Left lung (tissue), 10 donors: ENCODE results near the gene EML6. TPM values are rescaled to one million over a fixed set of nuclear protein-coding genes. Genes with fewer than 3 reads are reported as not detected.

Experiments used
- ATAC-seq: fragments of 200-7000 bp; cut with Tn5 transposase; one replicate; pipeline ENCODE4 v1.9.1; 2020; ENCODE audit warnings: moderate library complexity
- DNase-seq, 4 donors: peaks; one replicate each; pipeline ENCODE4 v3.0.0-alpha.2; 2013 to 2020
- H3K27ac ChIP-seq, 2 donors: fragments of 200-600 bp; sonication (generic) in 1 of 2; one replicate each; pipeline versions ENCODE4 v1.5.0 to v1.8.0; 2020 to 2021
- H3K27me3 ChIP-seq, 2 donors: fragments of 200-600 bp; sonication (generic) in 1 of 2; one replicate each; pipeline versions ENCODE4 v1.5.0 to v1.8.0; 2020 to 2021
- H3K36me3 ChIP-seq, 2 donors: fragments of 200-600 bp; sonication (generic) in 1 of 2; one replicate each; pipeline versions ENCODE4 v1.5.0 to v1.8.0; 2020 to 2021
- H3K4me1 ChIP-seq, 2 donors: fragments of 200-600 bp; one replicate each; pipeline ENCODE4 v1.8.0; 2021
- H3K4me3 ChIP-seq, 2 donors: fragments of 200-600 bp; sonication (generic) in 1 of 2; one replicate each; pipeline versions ENCODE4 v1.5.0 to v1.8.0; 2020 to 2021; ENCODE audit warnings: mild to moderate bottlenecking in 1 of 2
- H3K9me3 ChIP-seq, 2 donors: fragments of 200-600 bp; sonication (generic) in 1 of 2; one replicate each; pipeline versions ENCODE4 v1.5.0 to v1.8.0; 2020 to 2021
- CTCF ChIP-seq, 2 donors: fragments of 200-600 bp; sonication (generic) in 1 of 2; IDR thresholded peaks; one replicate each; pipeline versions ENCODE4 v1.5.0 to v1.8.0; 2021; ENCODE audit warnings: antibody characterized with exemption in 2 of 2
- intact Hi-C, 2 donors: fragments of 100-400 bp; cut with DNase I; formaldehyde crosslinking; loops; one replicate each; pipeline versions ENCODE4 v1.11.2 to v1.14.2; 2022
- polyA plus RNA-seq, 6 donors: library from polyadenylated mRNA; unstranded; fragments of 120-200 nt; gene quantifications; one replicate each; pipeline ENCODE4 v1.2.1, GENCODE V29; 2013; ENCODE audit not compliant: insufficient read length in 6 of 6
- total RNA-seq, 2 donors: library from RNA; stranded (reverse); fragmentation: NEBNext Ultra II Directional; extraction: Animal tissue kit (Norgen Biotek cat#: 25700); gene quantifications; one replicate each; pipeline ENCODE4 v1.2.1, GENCODE V29; 2021
- donor health status: DM: no; HTN: yes; CAD: no.
- donor health status: DM: no; HTN: no; CAD: no.

The EML6 gene
- total and polyA plus RNA-seq, 8 donors: 0.73 to 2.2 (median 1.3) TPM

GRCh38 chr2:55014962-55015939 lies 291.8 kb downstream of the EML6 start:
- Histone ChIP-seq H3K36me3 (no peaks in the 10 kb centered on the region), H3K4me3 (no peak overlapping the region), H3K4me1 (peaks cover 36 to 95% of the 10 kb centered on the region in 2 donors), H3K27me3 (no peaks in the 10 kb centered on the region), H3K9me3 (no peaks in the 10 kb centered on the region), H3K27ac (peak overlapping the region in 1 of 2 donors; percentile 6)
- ATAC-seq (peak; percentile 77), DNase-seq (peak in 1 of 4 donors; percentile 71)
- peak; percentile 38 for TF ChIP-seq CTCF (IDR thresholded peaks at IDR 0.05)
- intact Hi-C loops: loop anchor here in 1 of 2 donors (10.0 kb wide), 1 partner anchor 150 kb away; no protein-coding TSS in a partner anchor

GRCh38 chr2:55017428-55017827 lies 294.0 kb downstream of the EML6 start:
- ATAC-seq: no peak
- peak overlapping the region in 1 of 2 donors; percentile 74 for H3K27ac ChIP-seq
- intact Hi-C loops: loop anchor here in 1 of 2 donors (10.0 kb wide), 1 partner anchor 147 kb away; no protein-coding TSS in a partner anchor
- no peaks in the 10 kb centered on the region for H3K27me3 ChIP-seq
- no peak for DNase-seq
- peaks cover 14 to 95% of the 10 kb centered on the region in 2 donors for H3K4me1 ChIP-seq
- no peak for TF ChIP-seq CTCF (IDR thresholded peaks at IDR 0.05)
- H3K36me3 ChIP-seq: no peaks in the 10 kb centered on the region
- H3K9me3 ChIP-seq: no peaks in the 10 kb centered on the region
- no peak overlapping the region for H3K4me3 ChIP-seq

- Histone ChIP-seq H3K4me1 (peaks cover 9 to 95% of the 10 kb centered on the region in 2 donors), H3K9me3 (no peaks in the 10 kb centered on the region), H3K27ac (peak overlapping the region; percentile 13 to 74), H3K36me3 (no peaks in the 10 kb centered on the region), H3K4me3 (no peak overlapping the region), H3K27me3 (no peaks in the 10 kb centered on the region)
- no peak for TF ChIP-seq CTCF (IDR thresholded peaks at IDR 0.05)
- ATAC-seq: no peak
- intact Hi-C loops: loop anchor here in 1 of 2 donors (10.0 kb wide), 1 partner anchor 147 kb away; no protein-coding TSS in a partner anchor
- no peak for DNase-seq
These were observed 294.4 kb downstream of the EML6 start for GRCh38 chr2:55017880-55018279.

GRCh38 chr2:55018619-55019018 lies 295.2 kb downstream of the EML6 start:
- Histone ChIP-seq H3K9me3 (no peaks in the 10 kb centered on the region), H3K4me3 (no peak overlapping the region), H3K4me1 (peaks cover 6 to 95% of the 10 kb centered on the region in 2 donors), H3K27ac (peak overlapping the region in 1 of 2 donors; percentile 74), H3K27me3 (no peaks in the 10 kb centered on the region), H3K36me3 (no peaks in the 10 kb centered on the region)
- ATAC-seq: no peak
- no peak for TF ChIP-seq CTCF (IDR thresholded peaks at IDR 0.05)
- intact Hi-C loops: loop anchor here in 1 of 2 donors (10.0 kb wide), 1 partner anchor 146 kb away; no protein-coding TSS in a partner anchor
- no peak for DNase-seq
